GM18909 (cell line): ENCODE data around the gene TPH2.

Experiments used
- ATAC-seq: cut with Tn5 transposase; IDR thresholded peaks from one replicate; pipeline ENCODE4 v1.9.1; 2021; ENCODE audit warnings: mild to moderate bottlenecking; ENCODE audit not compliant: unreplicated experiment, poor library complexity

Gene TPH2

GRCh38 chr12:71958056-71958455 lies 19.4 kb downstream of the TPH2 start:
- no peak for ATAC-seq

- ATAC-seq: no peak
Measured at GRCh38 chr12:71958457-71958856, 19.8 kb downstream of the TPH2 start.

GRCh38 chr12:71958993-71959578 lies 20.4 kb downstream of the TPH2 start:
- ATAC-seq: no peak

GRCh38 chr12:71967211-71967610 lies 28.6 kb downstream of the TPH2 start:
- no peak for ATAC-seq

GRCh38 chr12:71969330-71969729 lies 30.7 kb downstream of the TPH2 start:
- ATAC-seq: no peak

GRCh38 chr12:71970031-71970430 lies 31.4 kb downstream of the TPH2 start:
- ATAC-seq: no peak

- no peak for ATAC-seq
Measured at GRCh38 chr12:71972441-71973074, 33.9 kb downstream of the TPH2 start.

DNA sequence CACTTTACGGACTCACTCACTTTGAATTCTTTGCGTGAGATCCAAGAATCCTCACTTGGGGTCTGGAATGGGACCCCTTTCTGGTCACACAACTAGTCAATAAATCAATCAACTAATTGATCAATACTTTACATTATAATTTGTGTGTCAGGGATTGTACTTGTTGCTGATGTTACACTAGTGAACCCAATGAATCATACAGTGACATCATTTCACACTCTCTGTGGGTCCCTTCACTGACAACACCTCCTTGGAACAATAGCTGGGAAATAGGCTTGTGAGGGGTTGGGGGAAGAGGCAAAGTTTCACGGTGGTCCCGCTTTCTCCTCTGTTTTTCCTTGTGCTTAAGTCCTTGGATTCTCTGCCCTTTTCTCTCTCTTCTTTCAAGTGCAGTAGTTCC lies 35.0 kb downstream of the TPH2 start:
- ATAC-seq: no peak

- no peak for ATAC-seq
Measured at GRCh38 chr12:71980538-71980937, 41.9 kb downstream of the TPH2 start.

DNA sequence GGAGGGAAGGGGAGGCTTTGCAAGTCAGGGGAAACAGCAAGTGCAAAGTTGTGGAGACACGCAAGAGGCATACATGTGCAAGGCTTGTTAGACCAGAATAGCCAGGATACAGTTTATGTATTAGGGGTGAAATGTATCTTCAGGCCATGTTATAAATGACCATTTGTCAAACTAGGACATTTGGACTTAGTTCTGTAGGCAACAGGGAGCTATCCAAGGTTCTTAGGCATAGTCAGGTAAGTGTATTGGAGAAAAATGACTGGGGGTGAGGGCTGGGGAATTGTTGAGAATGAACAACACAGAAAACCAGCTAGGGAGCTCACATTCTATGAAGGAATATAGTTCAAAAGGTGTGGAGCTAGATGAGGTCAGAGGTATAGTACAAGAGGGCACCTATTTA lies 42.5 kb downstream of the TPH2 start:
- ATAC-seq: no peak

DNA sequence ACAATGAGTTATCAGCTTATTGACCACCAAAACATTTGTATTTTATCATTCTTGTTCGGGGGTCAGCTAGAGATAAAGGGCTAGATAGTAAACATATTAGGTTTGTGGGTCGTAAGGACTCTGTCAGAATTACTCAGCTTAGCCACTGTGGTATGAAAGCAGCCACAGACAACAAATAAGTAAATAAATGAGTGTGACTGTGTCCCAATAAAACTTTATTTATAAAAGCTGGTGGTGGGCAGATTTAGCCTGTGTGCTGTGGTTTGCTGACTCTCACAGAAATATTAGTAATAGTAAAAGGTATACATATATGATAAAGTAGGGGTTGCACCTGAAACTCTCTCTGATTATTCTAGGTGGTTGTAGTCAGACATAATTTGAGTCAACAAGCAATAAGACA lies 56.1 kb downstream of the TPH2 start:
- ATAC-seq: no peak

- ATAC-seq: no peak
Measured at GRCh38 chr12:71999795-72000194, 61.1 kb downstream of the TPH2 start.

GRCh38 chr12:72000969-72001648 lies 62.5 kb downstream of the TPH2 start:
- ATAC-seq: no peak

DNA sequence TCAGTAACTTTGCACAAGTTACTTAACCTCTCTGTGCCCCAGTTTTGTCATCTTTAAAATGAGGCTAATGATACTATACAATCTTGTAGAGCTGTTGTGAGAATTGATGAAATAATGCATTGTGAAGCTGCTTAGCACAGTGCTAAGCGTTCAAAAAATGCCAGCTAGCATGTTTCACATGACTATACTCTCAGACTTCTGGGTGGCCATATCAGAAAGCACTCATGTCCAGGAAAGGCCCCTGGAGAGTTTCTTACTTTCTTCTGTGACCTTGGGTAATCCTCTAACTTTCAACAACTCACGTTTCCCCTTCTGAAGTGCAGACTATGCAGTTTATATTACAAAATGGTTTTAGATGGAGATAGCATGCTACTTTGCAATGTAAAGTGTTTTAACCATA lies 68.1 kb downstream of the TPH2 start:
- ATAC-seq: no peak

DNA sequence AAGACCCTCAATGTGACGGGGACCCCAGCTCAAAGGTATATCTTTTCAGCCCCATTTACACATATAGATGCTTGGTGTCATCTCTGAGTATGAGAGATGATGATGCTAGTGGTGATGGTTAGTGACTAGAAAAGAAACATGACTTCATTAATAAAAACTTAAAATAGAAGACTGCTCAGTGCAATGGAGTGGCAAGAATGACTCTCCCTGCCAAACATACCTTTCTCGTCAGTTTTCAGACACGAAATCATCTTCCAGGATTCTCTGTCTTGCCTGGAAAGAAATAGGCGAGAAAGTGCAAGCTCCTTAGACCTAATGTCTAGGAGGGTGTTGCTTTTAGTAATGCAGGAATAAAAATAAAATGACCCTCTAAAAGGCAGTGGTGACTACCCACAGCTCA lies 71.7 kb downstream of the TPH2 start:
- ATAC-seq: no peak

GRCh38 chr12:72011374-72011773 lies 72.7 kb downstream of the TPH2 start:
- ATAC-seq: no peak

DNA sequence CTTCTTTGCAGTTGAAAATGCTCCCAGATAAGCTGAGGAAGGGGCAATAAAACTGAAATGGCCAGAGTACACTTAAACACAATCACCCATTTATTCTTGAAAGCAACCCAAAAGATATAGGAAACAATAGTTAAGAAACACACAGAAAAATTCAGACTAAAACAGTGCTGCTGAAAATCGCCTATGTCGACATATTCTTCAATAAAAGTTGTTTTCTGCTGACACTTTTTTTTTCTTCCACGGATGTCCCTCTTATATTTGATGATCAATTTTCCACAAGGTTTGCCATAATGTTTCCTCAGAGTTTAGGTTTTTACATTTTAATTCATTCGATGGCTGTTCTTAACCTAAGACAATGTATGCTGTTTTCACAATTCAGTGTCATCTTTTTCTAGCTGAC lies 74.2 kb downstream of the TPH2 start:
- ATAC-seq: no peak

- ATAC-seq: no peak
Measured at GRCh38 chr12:72015895-72016294, 77.2 kb downstream of the TPH2 start.

DNA sequence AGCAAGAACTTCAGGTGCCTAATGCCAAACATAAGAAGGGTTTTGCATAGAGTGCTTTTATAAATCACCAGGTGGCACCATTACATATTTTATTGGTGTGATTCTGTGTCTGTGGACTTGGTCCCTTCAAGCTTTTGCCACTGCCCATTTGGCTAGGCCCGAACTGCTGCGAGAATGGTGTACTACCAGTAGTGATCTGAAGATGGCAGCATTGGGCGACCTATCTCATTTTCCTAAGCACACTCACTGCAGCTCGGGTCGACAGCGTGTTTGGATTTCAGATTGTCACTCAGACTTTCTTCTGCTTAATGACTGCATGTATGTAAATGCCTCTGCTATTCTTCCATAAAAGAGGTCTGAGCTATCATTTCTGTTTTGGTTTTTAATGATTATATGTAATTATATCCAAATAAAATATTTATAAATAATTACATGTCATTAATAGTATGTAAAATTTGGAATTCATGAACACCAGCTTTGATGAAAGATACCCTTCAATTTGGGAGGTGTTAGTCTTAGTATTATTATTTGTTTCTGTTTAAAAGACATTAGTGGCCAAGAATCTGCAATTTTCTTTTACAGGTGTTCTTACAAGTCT lies 78.5 kb downstream of the TPH2 start:
- peak; percentile 98 for ATAC-seq

- ATAC-seq: no peak
Measured at GRCh38 chr12:72018036-72018435, 79.4 kb downstream of the TPH2 start.

- ATAC-seq: no peak
Measured at GRCh38 chr12:72024613-72025012, 86.0 kb downstream of the TPH2 start.

- ATAC-seq: no peak
Measured at GRCh38 chr12:72025524-72025923, 86.9 kb downstream of the TPH2 start.
